ENCODE measurements around the gene ANKIB1.

DNA sequence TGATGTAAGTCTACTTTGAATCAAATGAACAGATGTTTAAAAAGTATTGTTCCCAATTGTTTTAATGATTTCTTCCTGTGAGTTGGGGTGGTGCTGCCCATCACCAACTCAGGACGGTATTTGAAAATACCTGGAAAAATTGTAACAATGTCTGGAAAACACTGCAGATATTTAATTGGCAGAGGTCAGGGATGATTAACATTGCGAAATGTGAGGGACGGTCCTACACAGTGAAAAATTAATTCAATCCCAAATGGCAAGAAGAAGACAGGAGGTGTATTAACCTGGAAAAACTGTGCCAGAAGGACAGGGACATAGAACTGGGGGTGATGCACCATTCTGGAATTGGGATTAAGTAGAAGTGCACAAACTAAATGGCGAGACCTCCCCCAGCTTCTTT, 29.6 kb downstream of the ANKIB1 start:
- TF ChIP-seq ZFP41 (tag by site-specific recombination; IDR thresholded peaks at IDR 0.05; ENCODE audit: borderline replicate concordance) (no peak), BCL11A (tag by site-specific recombination; IDR thresholded peaks at IDR 0.05; ENCODE audit: low read depth) (no peak)
- TF ChIP-seq, protein P1, sequence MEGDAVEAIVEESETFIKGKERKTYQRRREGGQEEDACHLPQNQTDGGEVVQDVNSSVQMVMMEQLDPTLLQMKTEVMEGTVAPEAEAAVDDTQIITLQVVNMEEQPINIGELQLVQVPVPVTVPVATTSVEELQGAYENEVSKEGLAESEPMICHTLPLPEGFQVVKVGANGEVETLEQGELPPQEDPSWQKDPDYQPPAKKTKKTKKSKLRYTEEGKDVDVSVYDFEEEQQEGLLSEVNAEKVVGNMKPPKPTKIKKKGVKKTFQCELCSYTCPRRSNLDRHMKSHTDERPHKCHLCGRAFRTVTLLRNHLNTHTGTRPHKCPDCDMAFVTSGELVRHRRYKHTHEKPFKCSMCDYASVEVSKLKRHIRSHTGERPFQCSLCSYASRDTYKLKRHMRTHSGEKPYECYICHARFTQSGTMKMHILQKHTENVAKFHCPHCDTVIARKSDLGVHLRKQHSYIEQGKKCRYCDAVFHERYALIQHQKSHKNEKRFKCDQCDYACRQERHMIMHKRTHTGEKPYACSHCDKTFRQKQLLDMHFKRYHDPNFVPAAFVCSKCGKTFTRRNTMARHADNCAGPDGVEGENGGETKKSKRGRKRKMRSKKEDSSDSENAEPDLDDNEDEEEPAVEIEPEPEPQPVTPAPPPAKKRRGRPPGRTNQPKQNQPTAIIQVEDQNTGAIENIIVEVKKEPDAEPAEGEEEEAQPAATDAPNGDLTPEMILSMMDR (tag by site-specific recombination; IDR thresholded peaks at IDR 0.05): no peak

All from HEK293 (cell line).